Transverse colon (tissue), 4 donors: Measurements from ENCODE around the gene JCHAIN.
"Not testable (repeated sequence)": the region's sequence is repeated elsewhere in the genome, so short reads cannot be mapped to it uniquely, and the experiment has no call there.

Experiments used
- CTCF ChIP-seq, 5 experiments: fragments of 200-600 bp in 3 of 5; fragments of 450-650 bp in 2 of 5; sonication (generic) in 3 of 5; IDR thresholded peaks; 1 replicate in 2 of 5; 2 replicates in 3 of 5; pipeline ENCODE4 v1.5.1; 2016 to 2017; ENCODE audit warnings: antibody characterized with exemption in 5 of 5, inconsistent platforms in 3 of 5, mild to moderate bottlenecking in 2 of 5, moderate library complexity in 1 of 5
- POLR2AphosphoS5 ChIP-seq, 3 donors: sonication (generic); formaldehyde crosslinking; IDR thresholded peaks; one replicate each; pipeline ENCODE4 v1.6.1; 2016; ENCODE audit warnings: antibody characterized with exemption in 3 of 3

- TF ChIP-seq CTCF, POLR2AphosphoS5 (IDR thresholded peaks at IDR 0.05): not testable (repeated sequence)
These were observed 15.8 kb upstream of the JCHAIN start for GRCh38 chr4:70682142-70682541.
